Pons (tissue), 1 donor: ENCODE data around the gene SPRING1.

Source experiments
- DNase-seq: peaks from one replicate; pipeline ENCODE4 v3.0.0-alpha.2; 2016; ENCODE audit warnings: low spot score

The SPRING1 gene

DNA sequence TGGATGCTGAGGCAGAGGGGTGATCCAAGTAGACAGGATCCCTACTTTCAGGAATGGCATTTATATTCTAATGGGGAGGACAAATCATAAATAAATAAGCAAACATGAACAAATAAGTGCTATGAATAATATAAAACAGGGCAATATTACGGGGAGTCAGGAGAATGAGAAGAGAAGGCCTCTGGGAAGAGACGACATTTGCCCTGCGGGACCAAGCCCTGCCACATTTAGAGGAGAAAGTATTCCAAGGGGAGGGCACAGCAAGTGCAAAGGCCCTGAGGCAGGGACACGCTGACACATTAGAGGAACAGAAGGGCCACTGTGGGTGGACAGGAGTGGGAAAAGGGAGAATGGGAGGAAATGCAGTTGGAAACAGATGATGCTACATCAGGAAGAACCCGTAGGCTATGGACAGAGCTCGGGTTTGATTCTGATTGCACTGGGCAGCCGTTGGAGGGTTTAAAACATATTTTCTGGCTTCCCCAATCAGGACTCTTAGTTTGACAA lies 1.6 kb upstream of the SPRING1 start:
- DNase-seq = no peak

DNA sequence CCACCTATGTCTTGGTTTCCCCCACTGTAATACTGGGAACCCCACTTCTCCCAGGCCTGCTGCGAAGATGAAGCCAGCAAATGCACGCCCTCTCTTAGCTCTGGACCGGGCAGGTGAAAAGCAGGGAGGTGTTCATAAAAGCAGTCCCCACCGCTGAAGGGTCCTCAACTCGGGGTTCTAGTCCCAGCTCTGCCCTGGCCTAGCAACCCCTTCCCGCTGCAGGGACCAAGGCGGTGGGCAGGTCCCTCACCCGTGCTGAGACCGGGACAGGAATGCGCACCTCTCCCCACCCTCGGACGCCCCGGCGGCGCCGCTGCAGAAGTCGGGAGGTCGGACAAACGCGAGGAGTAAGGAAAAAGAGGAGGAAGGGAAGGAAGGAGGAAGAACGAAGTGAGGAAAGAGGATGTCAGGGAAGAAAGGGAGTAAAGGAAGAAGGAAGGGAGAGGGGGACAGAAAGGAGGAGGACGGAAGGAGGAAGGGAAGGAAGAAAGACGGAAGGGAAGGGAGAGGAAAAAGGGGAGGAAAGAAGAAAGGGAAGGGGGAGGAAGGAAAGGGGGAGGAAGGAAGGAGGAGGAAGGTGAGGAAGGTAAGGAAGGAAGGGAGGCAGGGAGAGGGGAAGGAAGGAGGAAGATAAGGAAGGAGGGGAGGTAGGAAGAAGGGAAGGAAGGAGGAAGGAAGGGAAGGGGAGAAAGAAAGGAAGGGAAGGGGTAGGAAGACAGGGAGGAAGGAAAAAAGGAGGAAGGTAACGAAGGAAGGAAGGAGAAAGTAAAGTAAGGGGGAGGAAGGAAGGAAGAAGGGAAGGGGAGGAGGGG lies 701 bp downstream of the SPRING1 start:
- no peak for DNase-seq

DNA sequence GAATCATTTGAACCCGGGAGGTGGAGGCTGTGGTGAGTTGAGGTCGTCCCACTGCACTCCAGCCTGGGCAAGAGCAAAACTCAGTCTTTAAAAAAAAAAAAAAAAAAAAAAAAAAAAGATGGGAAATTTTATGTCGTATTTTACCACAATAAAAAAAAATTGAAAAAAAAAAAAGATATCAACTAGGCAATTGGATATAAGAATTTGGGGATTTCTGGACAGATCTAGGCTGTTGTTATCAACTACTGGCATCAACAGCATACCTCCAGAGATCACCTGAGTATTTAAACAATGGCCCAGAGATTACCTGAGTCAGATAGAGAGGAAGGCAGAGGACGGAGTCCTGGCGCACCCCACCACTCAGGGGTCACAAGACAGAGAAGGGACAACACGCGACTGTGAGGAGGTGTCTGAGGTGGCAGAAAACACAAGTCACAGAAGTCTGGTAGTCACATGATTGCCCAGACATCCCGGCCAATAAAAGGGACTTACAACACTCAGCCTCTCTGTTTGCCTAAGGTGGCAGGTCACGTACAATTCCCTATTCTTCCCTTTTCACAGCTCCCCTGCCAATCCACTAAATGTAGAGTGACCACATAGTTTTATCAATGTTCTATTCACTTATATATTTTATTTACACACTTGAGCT lies 1.8 kb downstream of the SPRING1 start:
- DNase-seq = no peak

DNA sequence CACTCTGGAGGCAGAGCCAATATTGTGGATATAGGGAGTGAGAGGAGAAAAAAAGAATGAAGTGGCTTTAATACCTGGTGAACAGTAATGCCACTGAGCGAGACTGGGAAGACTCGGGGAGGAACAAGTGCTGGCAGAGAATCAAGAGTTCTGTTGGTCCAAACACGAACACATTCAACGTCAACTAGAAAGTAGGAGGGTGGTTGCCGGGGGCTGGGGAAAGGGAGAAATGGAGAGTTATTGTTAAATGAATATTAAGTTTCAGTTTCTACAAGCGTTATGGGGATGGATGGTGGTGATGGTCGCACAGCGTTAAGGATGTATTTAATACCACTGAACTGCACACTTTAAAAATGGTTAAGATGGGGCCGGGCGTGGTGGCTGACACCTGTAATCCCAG lies 2.8 kb downstream of the SPRING1 start:
- no peak for DNase-seq

DNA sequence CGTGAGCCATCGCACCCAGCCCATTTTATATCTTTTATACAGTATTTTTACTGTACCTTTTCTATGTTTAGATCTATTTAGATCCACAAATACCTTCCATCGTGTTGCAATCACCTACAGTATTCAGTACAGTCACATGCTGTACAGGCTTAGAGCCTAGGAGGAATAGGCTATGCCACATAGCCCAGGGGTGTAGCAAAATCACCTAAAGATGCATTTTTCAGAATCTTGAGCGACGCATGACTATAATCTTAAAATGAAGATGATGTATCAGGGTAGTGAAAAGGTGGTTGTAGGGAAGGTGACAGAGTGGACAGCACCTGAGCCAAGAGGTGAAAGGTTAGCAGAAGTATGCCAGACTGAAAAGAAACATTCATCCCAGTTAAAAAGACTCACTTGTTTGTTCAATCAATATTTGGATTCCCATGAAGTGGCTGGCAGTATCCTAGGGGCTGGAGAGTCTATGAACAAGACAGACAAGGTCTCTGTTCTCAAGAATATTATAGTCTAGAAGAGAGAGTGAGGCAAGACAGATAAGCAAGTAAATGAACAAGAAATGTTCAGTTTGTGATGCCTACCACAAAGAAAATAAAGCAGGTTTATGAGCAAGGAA lies 3.6 kb downstream of the SPRING1 start:
- no peak for DNase-seq

DNA sequence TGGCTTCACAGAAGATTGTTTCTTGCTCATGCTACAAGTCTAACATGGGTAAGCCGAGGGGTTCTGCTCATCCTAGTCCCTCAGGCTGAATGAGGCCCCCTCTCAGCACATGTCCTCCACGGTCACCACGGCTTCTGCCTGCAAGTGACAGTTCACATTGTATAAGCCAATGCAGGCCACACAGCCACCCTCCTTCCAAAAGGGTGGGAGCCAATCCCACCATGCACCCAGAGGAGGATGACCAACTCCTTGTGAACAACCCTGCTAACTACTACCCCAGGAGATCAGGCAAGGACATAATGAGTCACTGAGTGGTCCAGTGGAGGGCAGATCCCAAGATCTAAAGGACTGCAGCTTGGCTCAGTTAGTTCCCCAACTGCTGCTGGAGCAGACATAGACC lies 6.1 kb downstream of the SPRING1 start:
- no peak for DNase-seq

DNA sequence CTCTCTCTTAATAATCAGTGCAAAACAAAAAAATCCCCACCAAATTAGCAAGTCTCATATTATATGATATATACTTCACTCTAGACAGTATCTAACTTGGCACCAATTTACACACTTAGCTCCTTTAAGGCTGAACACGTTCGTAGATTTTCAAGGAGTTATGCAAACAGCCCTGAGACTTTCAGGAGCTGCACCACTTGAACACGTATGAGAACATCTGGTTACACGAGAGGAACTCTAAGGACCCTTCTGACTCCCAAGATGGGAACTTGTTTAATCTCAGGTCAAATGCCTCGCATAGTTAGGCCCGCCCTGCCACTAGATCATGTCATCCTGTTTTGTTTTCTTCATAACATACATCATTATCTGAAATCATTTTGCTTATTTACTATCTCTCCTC lies 10.0 kb downstream of the SPRING1 start:
- DNase-seq = no peak

DNA sequence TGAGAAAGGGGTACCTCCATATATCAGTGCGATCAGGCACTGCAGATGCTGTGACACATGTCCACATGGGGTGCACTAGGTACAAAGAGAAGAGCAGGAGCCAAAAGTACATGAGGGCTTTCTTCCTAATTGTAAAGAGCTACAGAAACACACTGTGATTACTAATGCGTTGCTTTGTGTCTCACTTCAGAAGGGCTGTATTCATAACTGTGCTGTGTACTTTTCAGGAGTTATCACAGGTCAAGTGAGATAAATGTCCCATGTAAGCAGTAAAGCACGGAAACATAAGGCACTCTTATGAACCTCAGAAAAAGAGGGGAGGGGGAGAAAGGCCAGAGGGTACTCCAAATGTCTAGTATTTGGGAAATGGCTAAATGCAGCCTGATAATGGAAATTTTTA lies 10.6 kb downstream of the SPRING1 start:
- DNase-seq = no peak

DNA sequence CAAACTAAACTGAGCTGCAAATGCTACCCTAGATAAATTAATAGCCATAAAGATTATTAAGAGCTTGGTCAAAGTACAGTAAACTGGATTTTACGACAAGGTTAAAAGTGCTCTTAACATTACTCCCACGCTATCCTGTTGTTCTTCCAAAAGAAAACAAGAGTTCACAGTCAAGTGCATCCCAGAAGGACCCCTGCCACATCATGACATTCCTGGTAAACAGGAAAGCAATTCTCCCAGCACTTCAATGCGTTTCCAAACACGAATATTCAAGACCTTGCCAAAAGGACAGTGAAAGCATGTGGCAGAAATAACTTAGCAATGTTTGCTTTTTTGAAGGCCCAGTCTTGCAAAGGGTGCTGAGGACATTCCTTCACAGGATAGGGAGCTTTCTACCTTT lies 11.2 kb downstream of the SPRING1 start:
- no peak for DNase-seq

DNA sequence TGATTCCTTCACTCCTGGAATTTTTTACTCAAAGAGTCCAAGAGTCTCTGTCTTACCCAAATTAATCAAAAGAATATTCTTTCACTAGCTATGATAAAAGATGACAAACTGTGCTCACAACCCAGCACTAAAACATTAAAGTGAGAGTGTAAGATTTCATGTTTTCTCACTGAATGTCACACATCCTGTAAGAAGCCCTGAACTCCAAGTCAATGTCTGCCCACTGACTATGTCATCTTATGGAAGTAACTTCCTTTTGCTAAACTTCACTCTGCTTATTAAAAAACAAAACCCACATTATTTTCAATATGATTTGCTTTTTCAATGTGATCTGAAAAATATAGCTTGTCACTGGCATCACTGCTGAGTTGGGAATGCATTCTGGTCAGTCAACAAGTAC lies 15.6 kb downstream of the SPRING1 start:
- DNase-seq = no peak

DNA sequence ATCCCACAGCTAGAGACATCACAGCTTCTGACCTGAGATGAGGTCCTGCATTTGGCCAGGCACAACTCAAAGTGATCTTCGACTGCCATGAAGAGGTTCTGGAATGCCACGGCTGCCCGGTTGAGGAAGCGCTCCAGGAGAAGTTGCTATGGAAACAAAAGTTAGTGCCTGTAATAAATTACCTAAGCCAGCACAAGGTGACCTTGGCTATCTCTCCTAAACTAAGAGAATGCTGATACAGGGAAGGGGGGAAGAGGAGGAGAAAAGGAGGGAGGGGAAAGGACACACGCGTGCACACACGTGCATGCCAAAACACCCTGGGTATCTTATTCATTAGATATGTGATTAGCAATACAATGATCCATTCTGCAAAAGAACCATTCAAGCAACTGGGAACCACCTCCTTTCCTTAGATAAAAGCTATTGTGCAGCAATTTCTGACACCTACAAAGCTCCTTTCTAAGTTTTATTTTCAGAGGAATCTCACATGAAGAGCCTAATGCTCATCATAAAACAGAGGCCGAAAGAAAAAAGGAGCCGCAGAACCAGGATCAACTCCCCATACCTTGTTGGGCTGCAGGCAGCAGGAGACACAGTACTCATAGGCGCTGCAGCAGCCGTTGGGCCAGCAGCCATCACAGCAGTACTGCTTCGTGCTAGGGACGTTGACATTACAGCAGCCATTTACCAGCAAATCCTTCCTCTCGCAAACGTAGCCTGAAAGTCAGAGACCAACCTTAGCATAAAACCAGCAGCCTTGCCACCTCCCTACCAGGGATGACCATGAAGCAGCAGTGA lies 17.9 kb downstream of the SPRING1 start:
- no peak for DNase-seq

DNA sequence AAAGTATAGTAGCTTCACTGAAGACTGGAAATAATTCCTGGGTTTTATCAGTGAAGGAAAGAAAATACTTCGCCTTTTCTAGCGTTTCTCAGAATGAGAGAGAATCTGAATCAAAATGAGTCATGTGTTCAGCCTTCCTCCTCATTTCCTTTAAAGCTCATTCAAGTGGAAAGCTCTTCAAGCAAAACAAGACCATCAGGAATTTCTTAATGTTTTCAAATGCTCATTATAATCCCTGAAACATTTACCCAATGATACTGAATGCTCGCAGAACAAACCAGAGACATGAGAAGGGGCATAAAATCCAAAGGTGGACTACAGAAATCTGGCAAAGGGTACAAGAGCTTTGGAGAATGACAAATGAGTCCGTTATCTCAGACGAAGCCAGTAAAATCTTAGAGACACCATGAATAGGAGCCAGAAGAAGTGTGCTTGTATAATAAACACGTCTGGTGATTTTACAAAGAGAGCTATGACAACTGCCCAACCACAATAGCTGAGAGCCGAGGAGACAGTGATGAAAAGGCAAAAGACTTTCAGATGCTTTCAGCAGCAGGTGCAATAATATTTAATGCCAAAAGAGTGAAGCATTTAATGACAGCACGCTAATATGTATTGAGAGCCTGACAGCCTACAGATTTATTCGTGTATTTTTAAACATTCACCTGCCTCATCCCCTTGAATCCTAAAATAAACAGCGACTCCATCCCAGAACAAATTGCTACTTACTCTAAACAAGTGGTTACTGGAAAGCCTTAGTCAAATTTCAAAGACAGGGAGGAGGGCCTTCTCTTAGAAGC lies 19.0 kb downstream of the SPRING1 start:
- no peak for DNase-seq

DNA sequence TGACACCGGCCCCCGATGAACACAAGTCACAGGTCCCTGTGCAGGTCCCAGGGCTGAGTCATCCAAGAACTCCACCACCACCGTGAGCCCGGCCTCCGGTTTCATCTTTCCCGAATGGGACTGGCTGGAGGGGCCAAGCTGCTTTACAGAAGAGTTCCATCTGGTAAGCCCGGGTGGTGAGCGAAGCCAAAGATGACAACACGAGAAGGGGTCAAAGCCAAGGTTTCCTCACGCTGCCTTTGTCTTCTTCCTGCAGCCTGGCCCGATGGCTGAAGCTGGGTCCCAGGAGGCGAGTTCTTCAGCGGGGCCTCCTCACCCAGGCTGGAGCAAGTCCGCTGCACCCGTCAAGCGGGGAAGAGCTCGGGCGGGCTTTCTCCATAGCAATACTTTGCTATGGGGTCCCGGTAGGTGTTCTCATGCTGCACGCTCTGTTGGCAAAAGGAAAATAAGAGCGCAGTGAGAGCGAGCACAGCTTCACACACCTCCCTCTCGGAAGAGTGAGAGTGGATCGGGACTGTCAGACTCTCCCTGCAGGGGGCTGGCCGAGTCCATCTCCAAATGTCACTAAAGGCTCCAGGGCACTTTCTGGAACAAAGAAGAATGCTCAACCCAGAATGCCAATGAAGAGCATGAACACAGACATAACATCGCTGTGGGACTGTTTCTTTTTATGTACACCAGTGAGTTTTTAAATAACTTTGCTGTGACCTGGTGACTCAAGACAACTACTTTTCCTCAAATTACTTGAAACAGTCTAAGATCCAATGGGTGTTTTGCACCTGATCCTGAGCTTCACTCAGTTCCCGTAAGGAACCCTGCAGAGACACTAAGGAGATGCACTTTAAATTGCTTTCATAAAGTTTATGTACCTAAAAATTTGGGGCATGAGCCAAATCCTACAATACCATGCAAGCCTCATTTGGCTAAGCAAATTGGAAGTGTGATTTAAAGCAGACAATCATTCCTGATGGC lies 20.1 kb downstream of the SPRING1 start:
- DNase-seq = no peak

DNA sequence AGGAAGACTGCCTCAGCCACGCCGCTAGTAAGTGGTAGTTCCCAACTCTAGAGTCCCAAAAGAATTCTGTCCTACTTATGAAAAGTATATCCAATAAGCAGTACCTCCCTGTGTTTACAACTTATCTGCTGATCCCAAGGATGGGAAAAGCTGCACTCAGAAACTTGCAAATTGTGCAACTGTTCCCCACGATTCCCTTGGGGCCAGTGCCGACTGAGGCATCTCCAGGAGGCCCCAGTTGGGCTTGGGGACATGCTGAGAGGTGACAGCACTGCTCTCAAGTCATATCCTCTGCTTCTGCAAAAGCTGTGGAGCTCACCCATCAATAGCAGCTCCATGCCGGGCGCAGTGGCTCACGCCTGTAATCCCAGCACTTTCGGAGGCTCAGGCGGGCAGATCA lies 23.7 kb downstream of the SPRING1 start:
- no peak for DNase-seq

DNA sequence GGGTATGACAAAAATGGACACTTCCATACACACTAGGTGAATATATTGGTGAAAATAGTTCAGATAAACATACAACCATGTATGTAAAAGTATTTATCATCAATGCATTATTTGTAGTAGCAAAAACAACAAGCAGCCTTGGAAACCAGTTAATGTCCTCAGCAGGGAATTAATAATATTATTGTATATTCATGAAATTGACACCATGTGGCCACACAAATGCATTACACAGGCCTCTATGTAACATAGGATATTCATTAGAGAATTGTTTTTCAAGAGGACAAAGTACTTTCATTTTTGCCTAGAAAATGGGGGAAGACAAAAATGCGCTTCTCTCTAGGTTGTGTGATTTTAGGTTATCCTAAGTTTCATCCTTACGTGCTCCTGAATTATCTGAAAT lies 24.3 kb downstream of the SPRING1 start:
- DNase-seq = no peak

DNA sequence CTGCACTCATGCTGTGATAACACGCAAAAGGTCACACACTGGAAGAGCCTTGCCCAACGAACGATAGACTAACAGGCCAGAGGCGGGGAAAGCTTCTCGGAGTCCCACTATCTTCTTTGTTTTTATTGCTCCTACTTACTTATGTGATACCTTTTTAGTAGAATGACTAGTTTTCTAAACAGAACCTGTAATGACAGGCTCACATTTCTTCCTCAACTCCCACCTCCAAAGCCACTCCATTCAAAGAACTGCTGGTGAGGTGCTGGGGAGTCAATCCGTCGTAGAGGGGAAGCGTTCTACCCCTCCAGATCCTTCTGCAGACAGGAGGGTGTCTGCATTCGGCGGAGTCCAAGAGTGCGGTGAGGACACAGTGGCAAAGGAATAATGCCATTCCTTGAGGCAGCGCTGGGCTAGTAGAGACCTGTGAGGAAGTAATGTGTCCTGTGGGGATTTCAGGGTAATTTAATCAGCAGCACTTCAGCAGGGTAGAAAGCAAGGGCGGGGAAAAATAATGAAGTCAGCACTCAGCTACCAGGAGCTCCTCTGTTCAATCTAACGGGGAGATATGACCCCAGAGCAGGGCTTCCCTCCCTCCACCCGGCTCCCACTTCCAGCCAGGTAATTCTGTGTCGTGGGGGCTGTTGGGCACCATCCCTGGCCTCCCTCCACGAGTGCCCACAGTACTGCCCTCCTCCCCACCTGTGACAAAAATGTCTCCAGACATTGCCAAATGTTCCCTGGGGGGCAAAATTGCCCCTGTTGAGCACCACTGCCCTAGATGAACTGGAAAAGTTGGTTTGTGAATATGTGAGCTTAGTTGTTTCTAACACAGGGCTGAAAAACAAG lies 25.2 kb downstream of the SPRING1 start:
- DNase-seq = no peak

DNA sequence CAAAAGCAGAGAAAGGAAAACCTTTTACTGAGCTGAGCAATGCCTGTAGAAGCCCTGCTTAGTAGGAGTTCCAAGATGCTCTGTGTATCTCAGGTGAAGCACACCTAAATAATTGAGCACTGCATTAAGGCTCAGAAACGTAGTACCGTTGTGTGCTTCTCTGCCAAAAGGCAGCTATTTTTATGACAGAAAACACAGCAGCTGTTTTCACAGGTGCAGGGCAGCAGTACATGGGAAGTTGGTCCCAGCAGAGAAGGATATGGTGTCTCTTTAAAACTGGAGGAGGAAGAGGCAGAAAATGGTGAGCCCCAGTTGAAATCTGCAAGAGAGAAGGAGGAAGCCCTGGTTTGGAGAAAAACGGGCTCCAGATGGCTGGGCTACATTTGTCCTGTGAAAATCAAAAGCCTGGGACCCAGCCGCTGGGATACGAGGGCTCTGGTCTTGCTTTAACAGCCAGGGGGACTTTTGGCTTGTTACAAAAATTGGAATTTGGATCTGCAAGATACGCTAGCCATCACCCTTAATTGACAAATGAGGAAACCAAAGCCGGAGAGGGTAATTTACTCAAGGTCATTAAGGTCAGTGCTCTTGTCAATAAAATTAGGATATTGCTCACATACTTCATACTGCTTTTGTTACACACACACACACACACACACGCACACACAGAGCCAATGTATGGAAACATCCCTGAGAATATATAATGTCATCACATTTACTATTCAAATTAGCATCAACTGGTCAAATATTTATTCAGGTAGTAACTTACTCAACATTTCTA lies 27.3 kb downstream of the SPRING1 start:
- DNase-seq = no peak

DNA sequence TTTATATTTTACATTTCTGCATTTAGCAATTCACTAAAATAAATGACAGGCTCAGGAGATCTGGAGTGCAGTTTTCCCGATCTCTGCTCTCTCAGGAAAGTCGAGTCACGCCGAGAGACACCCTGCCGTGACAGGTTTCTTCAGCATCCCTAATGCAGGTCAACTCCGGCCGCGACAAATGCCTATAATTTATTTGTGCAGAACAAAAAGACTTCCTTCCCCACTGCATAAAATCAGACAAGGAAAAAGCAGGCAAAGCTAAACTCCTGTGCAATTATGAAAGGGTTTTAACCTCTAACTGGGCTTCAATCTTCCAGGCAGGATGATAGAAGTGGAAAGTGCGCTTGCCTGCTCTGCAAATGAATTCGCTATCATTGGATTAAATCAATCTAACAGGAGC lies 28.1 kb downstream of the SPRING1 start:
- DNase-seq = no peak
